Mucosa of descending colon (tissue), 3 donors: ENCODE measurements around the gene GLI3. TPM values are rescaled to one million over a fixed set of nuclear protein-coding genes. Genes with fewer than 3 reads are reported as not detected.

Experiments
- ATAC-seq: fragments of 200-7000 bp; cut with Tn5 transposase; one replicate; pipeline ENCODE4 v1.9.1; 2020; ENCODE audit warnings: mild to moderate bottlenecking, moderate library complexity
- DNase-seq, 3 donors: peaks; one replicate each; pipeline ENCODE4 v3.0.0-alpha.2; 2020
- H3K36me3 ChIP-seq: fragments of 200-600 bp; one replicate; pipeline ENCODE4 v1.8.0; 2021; ENCODE audit warnings: low read depth, mild to moderate bottlenecking
- H3K4me1 ChIP-seq: fragments of 200-600 bp; one replicate; pipeline ENCODE4 v1.8.0; 2021; ENCODE audit warnings: low read depth, mild to moderate bottlenecking
- H3K4me3 ChIP-seq: fragments of 200-600 bp; one replicate; pipeline ENCODE4 v1.8.0; 2021; ENCODE audit warnings: mild to moderate bottlenecking
- H3K9me3 ChIP-seq: fragments of 200-600 bp; one replicate; pipeline ENCODE4 v1.8.0; 2021; ENCODE audit warnings: mild to moderate bottlenecking
- intact Hi-C, 2 donors: fragments of 100-400 bp; cut with DNase I in 1 of 2; cut with micrococcal nuclease in 1 of 2; formaldehyde crosslinking; loops; one replicate each; pipeline versions ENCODE4 v1.11.0 to v1.11.1; 2022; cut with DNase I, micrococcal nuclease
- total RNA-seq, 3 donors: library from RNA; stranded (reverse); fragmentation: NEBNext Ultra II Directional in 2 of 3; extraction: Animal tissue kit (Norgen Biotek cat#: 25700) in 2 of 3; gene quantifications; one replicate each; pipeline versions ENCODE4 v1.2.1 to v1.2.4, GENCODE V29; 2021 to 2023
- TF ChIP-seq, protein P1 (sequence below): fragments of 200-600 bp; IDR thresholded peaks from one replicate; pipeline ENCODE4 v1.8.0; 2022; ENCODE audit warnings: antibody characterized with exemption, mild to moderate bottlenecking
- donor health status: DM: no; HTN: no; CAD: no; lungs with moderate emphysema.
- donor health status: DM: no; HTN: no; CAD: no.
- donor health status: DM: no; HTN: yes; CAD: no.

GLI3 gene
- total RNA-seq, 3 donors from 2014 or later, result 3.0 to 56.3 (median 8.8) TPM

- Histone ChIP-seq H3K36me3 (no peaks in the 10 kb centered on the region), H3K4me3 (no peak overlapping the region), H3K4me1 (peaks cover 5% of the 10 kb centered on the region), H3K9me3 (no peaks in the 10 kb centered on the region)
- TF ChIP-seq, protein P1, sequence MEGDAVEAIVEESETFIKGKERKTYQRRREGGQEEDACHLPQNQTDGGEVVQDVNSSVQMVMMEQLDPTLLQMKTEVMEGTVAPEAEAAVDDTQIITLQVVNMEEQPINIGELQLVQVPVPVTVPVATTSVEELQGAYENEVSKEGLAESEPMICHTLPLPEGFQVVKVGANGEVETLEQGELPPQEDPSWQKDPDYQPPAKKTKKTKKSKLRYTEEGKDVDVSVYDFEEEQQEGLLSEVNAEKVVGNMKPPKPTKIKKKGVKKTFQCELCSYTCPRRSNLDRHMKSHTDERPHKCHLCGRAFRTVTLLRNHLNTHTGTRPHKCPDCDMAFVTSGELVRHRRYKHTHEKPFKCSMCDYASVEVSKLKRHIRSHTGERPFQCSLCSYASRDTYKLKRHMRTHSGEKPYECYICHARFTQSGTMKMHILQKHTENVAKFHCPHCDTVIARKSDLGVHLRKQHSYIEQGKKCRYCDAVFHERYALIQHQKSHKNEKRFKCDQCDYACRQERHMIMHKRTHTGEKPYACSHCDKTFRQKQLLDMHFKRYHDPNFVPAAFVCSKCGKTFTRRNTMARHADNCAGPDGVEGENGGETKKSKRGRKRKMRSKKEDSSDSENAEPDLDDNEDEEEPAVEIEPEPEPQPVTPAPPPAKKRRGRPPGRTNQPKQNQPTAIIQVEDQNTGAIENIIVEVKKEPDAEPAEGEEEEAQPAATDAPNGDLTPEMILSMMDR, result no peak
- intact Hi-C loops, result no loop called here
- DNase-seq (no peak), ATAC-seq (no peak)
Measured at GRCh38 chr7:42095791-42096190, 141.2 kb downstream of the GLI3 start.

- H3K9me3 ChIP-seq, result no peaks in the 10 kb centered on the region
- ATAC-seq, result no peak
- TF ChIP-seq, protein P1, result no peak
- intact Hi-C loops, result no loop called here
- no peaks in the 10 kb centered on the region for H3K36me3 ChIP-seq
- DNase-seq, result no peak
- H3K4me3 ChIP-seq, result no peak overlapping the region
- peaks cover 5% of the 10 kb centered on the region for H3K4me1 ChIP-seq
Measured at GRCh38 chr7:42093349-42093905, 143.6 kb downstream of the GLI3 start.

- no peaks in the 10 kb centered on the region for H3K9me3 ChIP-seq
- intact Hi-C loops, result no loop called here
- H3K4me1 ChIP-seq, result peaks cover 5% of the 10 kb centered on the region
- TF ChIP-seq, protein P1, result no peak
- DNase-seq (no peak), ATAC-seq (peak; percentile 35)
- no peaks in the 10 kb centered on the region for H3K36me3 ChIP-seq
- H3K4me3 ChIP-seq, result no peak overlapping the region
Measured at GRCh38 chr7:42091461-42092291, 145.3 kb downstream of the GLI3 start.

- Histone ChIP-seq H3K4me3 (no peak overlapping the region), H3K36me3 (no peaks in the 10 kb centered on the region), H3K4me1 (no peaks in the 10 kb centered on the region), H3K9me3 (no peaks in the 10 kb centered on the region)
- no peak for ATAC-seq
- DNase-seq, result no peak
- intact Hi-C loops, result no loop called here
- TF ChIP-seq, protein P1, result no peak
Measured at GRCh38 chr7:42090806-42091205, 146.2 kb downstream of the GLI3 start.

- no peaks in the 10 kb centered on the region for H3K4me1 ChIP-seq
- intact Hi-C loops, result no loop called here
- H3K36me3 ChIP-seq, result no peaks in the 10 kb centered on the region
- H3K9me3 ChIP-seq, result no peaks in the 10 kb centered on the region
- no peak overlapping the region for H3K4me3 ChIP-seq
- DNase-seq (no peak), ATAC-seq (no peak)
- TF ChIP-seq, protein P1, result no peak
Measured at GRCh38 chr7:42090056-42090455, 147.0 kb downstream of the GLI3 start.
